GM18870 (cell line): ENCODE measurements around the gene OSBPL3.
"Not testable (repeated sequence)": the region's sequence is repeated elsewhere in the genome, so short reads cannot be mapped to it uniquely, and the experiment has no call there.

ENCODE experiments used
- ATAC-seq: cut with Tn5 transposase; IDR thresholded peaks from one replicate; pipeline ENCODE4 v1.9.1; 2021; ENCODE audit warnings: moderate library complexity; ENCODE audit not compliant: unreplicated experiment

OSBPL3 gene, protein sequence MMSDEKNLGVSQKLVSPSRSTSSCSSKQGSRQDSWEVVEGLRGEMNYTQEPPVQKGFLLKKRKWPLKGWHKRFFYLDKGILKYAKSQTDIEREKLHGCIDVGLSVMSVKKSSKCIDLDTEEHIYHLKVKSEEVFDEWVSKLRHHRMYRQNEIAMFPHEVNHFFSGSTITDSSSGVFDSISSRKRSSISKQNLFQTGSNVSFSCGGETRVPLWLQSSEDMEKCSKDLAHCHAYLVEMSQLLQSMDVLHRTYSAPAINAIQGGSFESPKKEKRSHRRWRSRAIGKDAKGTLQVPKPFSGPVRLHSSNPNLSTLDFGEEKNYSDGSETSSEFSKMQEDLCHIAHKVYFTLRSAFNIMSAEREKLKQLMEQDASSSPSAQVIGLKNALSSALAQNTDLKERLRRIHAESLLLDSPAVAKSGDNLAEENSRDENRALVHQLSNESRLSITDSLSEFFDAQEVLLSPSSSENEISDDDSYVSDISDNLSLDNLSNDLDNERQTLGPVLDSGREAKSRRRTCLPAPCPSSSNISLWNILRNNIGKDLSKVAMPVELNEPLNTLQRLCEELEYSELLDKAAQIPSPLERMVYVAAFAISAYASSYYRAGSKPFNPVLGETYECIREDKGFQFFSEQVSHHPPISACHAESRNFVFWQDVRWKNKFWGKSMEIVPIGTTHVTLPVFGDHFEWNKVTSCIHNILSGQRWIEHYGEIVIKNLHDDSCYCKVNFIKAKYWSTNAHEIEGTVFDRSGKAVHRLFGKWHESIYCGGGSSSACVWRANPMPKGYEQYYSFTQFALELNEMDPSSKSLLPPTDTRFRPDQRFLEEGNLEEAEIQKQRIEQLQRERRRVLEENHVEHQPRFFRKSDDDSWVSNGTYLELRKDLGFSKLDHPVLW

GRCh38 chr7:24979863-24980533 lies at the start of gene OSBPL3:
TSS of gene OSBPL3 (minus strand) at chr7:24980178. CDS start at chr7:24892472, 87,706 bp downstream.
- ATAC-seq, result peak; percentile 58

- no peak for ATAC-seq
These were observed 49.1 kb upstream of the OSBPL3 start for GRCh38 chr7:25029075-25029474.

DNA sequence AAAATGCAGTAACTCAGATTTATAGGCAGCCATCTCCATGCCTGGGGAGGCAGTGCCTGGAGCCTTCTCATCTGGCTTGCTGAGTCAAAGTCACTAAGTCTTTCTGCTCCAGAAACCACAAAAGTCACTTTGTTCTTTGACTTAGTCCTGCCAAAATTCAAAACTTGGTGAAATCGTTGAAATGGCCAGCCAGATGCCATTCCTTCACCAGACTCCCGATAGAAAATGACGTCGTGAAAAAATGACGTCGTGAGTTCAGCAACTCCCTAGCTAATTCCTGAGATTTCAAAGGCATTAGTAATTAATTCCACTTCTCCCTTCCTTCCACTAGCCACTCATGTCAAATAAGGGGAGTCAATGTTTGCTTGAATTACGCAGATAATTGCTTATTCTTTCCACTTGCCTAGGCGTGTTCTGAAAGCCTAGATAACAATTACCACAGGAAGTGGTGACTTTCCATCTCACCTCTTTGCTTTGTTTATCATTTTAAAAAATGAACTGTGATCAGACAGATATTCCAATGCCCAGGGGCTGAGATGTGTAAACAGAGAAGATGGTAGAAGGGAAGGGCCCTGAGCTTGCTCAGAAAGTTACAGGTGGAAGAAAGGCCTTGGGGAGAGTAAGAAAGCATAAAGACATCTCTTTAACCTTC lies 48.5 kb upstream of the OSBPL3 start:
- no peak for ATAC-seq

DNA sequence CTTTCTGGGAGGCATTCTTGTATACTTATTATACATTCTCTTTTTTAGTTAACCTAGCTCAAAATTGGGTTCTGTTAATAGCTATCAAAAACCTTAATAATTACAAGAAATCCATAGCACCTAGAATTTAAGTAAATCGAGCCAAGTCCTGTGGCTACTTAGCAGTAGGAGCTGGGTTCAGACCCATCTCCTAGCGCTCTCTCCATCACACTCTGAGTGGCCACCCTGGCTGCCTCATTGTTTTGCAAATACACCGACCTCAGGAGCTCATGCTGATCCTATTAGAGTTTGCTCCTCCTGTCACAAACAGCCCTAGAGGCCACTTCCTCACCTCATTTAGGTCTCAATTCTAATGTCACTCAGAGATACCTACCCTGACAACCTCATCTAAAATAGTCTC lies 46.2 kb upstream of the OSBPL3 start:
- ATAC-seq, result no peak

GRCh38 chr7:25025218-25025671 lies 45.3 kb upstream of the OSBPL3 start:
- ATAC-seq, result no peak

DNA sequence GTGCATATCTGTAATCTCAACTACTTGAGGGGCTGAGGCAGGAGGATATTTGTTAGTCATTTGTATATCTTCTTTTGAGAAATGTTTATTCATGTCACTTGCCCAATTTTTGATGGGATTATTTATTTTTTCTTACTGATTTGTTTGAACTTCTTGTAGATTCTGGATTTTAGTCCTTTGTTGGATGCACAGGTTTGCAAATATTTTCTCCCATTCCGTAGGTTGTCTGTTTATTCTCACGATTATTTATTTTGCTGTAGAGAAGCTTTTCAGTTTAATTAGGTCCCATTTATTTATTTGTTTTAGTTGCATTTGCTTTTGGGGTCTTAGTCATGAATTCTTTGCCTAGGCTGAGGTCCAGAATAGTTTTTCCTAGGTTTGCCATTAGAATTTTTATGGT lies 44.1 kb upstream of the OSBPL3 start:
- no peak for ATAC-seq

- ATAC-seq, result not testable (repeated sequence)
These were observed 37.7 kb upstream of the OSBPL3 start for GRCh38 chr7:25017671-25018070.

DNA sequence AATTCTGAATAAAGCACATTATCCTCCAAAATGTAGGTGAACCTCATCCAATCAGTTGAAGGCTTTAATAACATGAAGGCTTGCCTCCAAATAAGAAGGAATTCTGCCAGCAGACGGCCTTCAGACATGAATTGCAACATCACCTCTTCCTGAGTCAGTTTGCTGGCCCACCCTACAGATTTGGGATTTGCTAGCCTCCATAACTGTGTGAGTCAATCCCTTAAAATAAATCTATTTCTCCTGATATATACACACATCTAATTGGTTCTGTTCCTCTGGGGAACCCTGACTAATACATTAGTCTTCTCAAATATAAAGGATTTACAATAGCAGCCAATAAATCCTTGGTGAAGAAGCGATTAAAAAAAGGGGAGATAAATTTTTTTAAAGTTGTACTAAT lies 34.8 kb upstream of the OSBPL3 start:
- no peak for ATAC-seq

- not testable (repeated sequence) for ATAC-seq
These were observed 32.7 kb upstream of the OSBPL3 start for GRCh38 chr7:25012710-25013109.

GRCh38 chr7:25012254-25012653 lies 32.3 kb upstream of the OSBPL3 start:
- ATAC-seq, result no peak

DNA sequence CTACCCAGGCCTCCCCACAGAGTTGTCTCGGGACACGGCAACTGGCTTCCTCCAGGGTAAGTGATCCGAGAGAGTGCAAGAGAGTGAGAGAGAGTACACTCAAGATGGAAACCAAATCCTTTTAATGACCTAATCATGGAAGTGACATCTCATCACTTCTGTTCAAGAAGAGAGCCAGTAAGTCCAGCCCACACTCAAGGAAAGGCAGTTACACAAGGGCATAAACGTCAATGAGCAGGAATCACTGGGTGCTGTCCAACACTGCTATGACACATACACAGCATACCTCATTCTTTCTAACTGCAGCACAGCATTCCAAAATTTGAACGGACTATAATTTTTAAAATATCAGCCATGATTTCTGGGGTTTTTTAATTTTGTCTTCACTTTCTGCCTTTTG lies 29.3 kb upstream of the OSBPL3 start:
- no peak for ATAC-seq

DNA sequence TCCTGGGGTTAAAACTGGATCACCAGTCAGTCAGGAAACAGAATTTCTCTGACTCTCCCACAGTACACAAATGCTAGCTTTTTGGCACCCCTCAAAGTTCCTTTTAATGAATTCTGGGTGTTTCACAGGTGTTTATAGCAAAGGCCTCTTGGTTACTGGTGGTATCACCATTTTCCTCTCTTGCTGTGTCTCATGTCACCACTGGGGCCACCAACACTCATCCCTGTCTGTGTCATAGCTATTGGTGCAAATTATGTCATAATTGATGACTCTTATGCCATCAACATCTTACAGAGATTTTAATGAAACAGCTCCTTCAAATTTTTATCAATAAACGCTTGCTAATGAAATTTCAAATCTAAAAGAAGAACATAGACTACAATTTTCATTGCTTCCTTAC lies 27.7 kb upstream of the OSBPL3 start:
- no peak for ATAC-seq

GRCh38 chr7:25006276-25006675 lies 26.3 kb upstream of the OSBPL3 start:
- ATAC-seq, result no peak

DNA sequence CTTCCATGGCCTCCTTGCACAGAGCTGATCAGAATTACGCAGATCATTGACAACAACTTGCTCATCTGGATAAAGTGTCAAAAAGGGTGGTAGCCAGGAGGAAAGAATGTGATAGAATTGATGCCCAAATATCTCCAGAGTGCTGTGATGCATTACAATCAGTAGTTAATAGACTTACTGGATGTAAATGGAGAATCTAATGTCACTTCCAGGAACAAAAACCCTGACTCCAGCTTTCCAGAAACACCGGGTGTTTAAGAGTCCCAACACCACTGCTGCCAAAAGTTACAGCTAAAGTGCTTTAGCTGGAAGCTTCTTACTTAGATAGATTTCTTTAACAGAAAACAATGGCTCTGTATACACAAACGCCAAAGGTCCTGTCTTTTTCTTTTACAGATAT lies 25.7 kb upstream of the OSBPL3 start:
- no peak for ATAC-seq

DNA sequence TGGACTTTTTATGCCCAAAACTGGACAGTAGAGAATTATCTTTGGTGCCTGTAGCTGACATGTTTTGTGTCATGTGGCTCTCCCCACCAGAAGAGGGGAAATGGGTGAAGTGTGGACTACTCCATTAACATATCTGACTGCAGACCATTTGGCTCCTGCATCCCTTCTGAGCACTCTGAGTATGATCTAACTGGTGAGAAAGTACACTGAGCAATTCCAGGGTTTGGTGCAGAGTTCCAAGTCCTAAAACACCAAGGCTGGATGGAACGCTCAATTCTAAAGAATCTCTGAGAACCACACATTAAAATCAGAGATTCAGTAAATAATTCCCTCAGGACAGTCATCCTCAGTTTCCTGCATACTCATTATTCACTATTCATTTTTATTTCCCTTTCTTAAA lies 22.8 kb upstream of the OSBPL3 start:
- no peak for ATAC-seq

GRCh38 chr7:24995466-24995865 lies 15.5 kb upstream of the OSBPL3 start:
- ATAC-seq, result no peak

DNA sequence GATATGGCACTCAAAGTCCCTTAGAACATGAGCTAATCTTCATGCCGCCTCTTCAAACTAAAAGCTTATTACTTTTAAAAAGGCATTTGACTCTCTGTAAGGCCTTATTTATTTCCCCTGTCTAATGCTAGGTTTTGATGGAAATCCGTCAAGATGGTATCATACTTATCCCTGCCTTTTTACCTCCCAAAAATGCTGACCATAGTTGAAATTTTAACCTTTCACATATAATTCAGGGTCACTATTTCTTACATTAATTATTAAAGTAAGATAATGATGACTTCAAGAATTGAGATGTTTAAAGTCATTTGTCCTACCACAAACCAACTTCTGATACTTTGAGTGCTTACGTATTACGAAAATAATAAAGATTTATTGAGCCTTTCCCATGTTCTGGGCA lies 12.3 kb upstream of the OSBPL3 start:
- no peak for ATAC-seq

DNA sequence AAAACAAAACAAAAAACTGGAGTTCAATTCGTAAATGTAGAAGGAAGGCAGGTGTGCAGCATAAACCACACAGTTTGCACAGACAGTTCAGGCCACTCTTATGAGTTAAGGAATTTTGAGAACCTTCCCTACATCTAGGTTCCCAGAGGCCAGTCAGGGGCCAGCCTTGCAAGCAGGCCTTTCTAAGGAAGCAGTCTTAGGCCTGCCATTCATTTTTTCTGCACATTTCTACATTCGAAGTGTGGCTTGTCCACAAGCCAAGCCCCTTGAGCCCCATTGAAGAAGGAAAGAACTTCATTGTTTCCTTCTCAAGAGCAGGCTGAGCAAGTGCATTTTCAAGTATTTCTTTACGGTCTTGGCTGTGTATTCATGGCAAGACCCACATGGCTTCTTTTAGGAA lies 11.4 kb upstream of the OSBPL3 start:
- no peak for ATAC-seq

DNA sequence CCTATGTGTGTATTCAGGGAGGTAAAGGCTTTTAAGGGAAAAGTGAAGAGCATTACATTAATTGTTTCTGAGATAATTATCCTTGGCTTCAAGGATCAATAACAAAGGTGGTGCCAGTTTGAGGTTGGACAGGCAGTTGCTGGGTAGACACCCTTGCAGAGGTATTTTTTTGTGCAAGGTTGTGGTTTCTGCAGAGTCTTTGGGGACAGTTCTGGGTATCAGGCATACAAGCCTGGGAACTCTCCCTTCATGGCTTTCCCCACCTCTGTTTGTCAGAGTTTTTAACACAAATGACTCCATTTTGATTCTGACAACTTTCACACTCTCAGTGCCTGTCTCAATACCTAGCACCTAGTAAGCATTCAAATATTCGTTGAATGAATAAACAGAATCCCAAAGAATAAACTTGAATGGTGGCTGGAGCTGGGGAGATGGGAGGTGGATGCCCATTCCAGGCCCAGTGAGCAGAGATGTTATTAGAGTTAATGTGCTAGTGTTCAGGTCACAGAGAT lies 7.4 kb upstream of the OSBPL3 start:
- ATAC-seq, result no peak

DNA sequence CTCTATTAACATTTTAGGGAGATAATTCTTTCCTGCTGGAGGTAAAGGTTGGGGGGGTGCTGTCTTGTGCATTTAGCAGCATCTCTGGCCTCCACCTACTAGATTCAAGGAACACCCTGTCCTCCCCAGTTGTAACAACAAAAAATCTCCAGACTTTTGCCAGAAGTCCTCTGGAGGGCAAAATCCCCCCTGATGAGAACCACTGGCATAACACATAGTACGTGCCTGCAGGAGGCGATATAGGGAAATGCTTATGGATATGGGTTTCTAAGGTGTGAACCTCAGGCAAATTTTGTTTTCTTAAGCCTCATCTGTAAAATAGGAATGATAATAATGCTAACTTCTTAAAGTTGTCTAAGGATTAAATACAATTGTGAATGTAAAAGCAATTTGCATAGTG lies 2.9 kb upstream of the OSBPL3 start:
- ATAC-seq, result no peak
